GM13976 (cell line): ENCODE measurements around the gene SNPH.

Experiments used
- DNase-seq: peaks from one replicate; pipeline ENCODE4 v3.0.0; 2012; ENCODE audit warnings: low spot score
- in situ Hi-C: fragments of 300-500 bp; cut with MboI; formaldehyde crosslinking; loops from one replicate; pipeline ENCODE4 v1.12.0; 2022; ENCODE audit warnings: low sequenced_read_pairs, mixed read lengths, inconsistent platforms; ENCODE audit not compliant: unreplicated experiment
- TF ChIP-seq, protein P1 (sequence below): IDR thresholded peaks from 2 replicates; pipeline ENCODE4 v1.5.1; 2012; ENCODE audit warnings: borderline replicate concordance, mild to moderate bottlenecking; ENCODE audit not compliant: insufficient read depth; ENCODE audit errors: extremely low read depth, missing control alignments, control extremely low read depth

SNPH gene

DNA sequence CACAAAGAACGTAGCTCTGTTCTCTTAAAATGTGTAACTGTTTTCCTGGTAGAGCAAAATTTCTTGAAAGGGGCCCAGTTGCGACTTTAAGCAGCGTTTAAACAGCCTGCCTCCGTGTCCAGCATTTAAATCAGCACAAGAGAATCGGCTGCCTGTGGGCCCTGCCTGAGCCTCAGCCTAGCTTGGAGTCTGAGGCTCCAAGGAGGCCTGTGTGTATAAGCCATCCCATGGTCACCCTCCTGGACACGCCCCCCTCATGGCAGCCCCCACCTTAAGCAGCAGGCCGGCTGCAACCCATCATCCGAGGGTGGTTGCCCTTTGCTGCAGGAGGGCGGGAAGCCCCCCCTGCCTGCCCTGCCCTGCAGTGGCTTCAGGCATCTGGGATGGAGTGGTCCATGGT, 44.0 kb downstream of the SNPH start:
- no peak for DNase-seq
- in situ Hi-C loops = loop anchor here (10.0 kb wide), 1 partner anchor 135 kb away; no protein-coding TSS in a partner anchor

DNA sequence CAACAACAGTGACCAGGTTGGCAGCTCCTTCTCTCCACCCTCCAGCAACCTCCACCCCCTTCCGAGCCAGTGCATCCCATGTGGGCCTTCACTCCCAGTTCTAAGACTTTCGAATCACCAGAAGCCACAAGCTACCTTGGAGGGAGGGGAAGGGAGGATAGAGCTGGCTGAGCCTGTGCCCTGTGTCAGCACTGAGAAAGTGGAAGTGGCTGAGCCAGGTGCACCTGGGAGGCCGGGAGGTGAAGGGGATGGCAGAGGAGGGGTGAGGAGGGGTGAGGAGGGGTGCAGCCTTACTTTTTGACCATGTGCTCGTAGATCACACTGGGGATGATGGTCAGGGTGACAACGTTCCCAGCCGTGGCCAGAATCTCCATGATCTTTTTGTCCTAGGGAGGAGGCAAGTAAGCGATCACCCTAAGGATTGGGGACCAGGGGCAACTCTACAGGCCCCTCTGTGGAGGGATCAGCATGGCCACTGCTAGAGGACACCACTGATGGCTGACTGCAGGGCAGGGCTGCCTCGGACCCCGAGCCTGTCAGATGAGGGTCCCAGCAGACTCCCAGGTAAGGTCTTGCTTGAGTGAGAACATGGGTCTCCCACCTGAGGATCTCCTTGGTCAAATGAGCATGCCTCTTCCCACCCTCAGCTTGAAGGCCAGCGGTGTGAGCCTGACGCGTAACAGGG, 44.6 kb downstream of the SNPH start:
- TF ChIP-seq, protein P1, sequence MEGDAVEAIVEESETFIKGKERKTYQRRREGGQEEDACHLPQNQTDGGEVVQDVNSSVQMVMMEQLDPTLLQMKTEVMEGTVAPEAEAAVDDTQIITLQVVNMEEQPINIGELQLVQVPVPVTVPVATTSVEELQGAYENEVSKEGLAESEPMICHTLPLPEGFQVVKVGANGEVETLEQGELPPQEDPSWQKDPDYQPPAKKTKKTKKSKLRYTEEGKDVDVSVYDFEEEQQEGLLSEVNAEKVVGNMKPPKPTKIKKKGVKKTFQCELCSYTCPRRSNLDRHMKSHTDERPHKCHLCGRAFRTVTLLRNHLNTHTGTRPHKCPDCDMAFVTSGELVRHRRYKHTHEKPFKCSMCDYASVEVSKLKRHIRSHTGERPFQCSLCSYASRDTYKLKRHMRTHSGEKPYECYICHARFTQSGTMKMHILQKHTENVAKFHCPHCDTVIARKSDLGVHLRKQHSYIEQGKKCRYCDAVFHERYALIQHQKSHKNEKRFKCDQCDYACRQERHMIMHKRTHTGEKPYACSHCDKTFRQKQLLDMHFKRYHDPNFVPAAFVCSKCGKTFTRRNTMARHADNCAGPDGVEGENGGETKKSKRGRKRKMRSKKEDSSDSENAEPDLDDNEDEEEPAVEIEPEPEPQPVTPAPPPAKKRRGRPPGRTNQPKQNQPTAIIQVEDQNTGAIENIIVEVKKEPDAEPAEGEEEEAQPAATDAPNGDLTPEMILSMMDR = no peak
- in situ Hi-C loops = loop anchor here (10.0 kb wide), 1 partner anchor 134 kb away; no protein-coding TSS in a partner anchor
- no peak for DNase-seq

More for the DNA sequence above, 44.0 kb downstream of the SNPH start:
- TF ChIP-seq, protein P1 = no peak

DNA sequence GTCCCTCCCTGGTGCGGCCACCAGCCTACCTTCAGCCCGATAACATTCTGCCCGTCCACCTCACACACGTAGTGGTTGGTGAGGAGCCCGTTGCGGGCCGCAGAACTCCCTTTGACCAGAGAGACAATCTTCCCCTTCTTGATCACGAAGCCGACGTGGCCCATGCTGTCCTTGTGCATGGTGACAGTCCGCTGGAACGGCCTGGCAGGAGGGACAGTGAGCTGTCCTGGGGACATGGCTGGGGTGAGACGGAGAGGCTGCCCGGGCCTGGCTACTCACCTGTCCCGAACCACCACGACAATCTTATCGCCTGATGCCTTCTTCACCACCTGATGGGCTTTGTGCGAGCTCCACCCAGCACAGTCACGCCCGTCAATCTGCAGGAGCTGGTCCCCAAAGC, 46.2 kb downstream of the SNPH start:
- TF ChIP-seq, protein P1 = no peak
- in situ Hi-C loops = loop anchor here (10.0 kb wide), 1 partner anchor 132 kb away; no protein-coding TSS in a partner anchor
- DNase-seq = no peak

DNA sequence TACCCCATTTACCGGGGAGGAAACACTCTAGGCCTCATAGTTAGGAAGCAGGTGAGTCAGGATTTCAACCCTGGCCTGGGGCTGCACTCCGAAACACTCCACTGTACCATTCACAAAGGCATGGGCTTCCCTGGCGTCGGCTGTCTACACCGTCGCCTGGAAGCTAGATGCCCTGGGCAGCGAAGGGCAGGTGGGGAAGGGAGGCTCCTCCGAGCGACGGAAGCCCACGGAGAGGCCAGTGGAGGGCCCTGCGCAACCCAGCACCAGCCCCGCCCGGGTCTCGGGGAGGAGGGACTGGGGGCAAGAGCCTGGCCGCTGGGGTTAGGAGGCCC, 46.8 kb downstream of the SNPH start:
- no peak for DNase-seq
- in situ Hi-C loops = loop anchor here (10.0 kb wide), 1 partner anchor 132 kb away; no protein-coding TSS in a partner anchor
- TF ChIP-seq, protein P1 = no peak

DNA sequence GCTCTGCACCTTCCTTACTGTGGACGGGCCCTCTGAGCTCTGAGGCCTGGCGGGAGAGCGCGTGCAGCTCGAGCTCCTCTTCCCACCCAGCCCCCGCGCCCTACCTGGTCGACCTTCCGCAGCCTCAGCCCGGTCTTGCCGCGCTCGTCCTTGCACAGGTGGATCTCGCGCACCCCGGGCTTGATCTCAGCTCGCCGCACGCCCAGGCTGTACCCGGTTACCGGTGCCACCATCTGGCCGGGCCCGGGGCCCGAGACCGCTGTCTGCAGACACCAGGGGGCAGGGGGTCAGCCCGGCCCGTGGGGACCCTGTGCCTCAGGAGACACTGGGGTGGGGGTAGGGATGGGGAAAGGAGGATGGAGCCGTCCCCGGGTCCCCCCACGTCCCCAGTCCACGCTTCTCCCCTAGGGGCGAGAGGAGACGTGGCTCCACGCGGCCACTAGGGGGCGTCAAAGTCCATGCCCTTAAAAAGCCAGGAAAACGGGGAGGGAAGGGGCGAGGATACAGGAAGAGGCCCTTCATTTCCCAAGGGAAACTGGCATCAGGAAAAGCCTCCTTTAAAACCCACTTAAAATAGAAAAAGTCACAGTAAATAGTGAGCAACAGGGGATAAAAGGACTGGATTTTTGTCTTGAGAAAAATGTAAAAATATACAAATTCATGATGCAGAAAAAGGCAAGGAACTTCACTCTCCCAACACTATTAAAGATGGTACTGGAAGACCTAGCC, 47.3 kb downstream of the SNPH start:
- TF ChIP-seq, protein P1 = peak; percentile 79
- peak; percentile 85 for DNase-seq
- in situ Hi-C loops = loop anchor here (10.0 kb wide), 1 partner anchor 131 kb away; no protein-coding TSS in a partner anchor

DNA sequence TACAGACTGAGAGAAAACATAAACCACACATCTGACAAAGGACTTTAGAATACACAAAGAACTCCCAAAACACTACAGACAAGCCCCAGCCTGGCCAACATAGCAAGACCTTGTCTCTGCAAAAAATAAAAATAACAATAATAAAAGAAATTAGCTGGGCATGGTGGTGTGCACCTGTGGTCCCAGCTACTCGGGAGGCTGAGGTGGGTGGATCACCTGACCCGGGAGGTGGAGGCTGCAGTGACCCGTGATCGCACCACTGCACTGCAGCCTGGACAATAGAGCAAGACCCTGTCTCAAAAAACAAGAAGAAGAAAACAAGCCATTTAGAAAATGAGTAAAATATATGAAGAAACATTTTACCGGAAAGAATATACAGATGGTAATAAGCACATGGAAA, 49.7 kb downstream of the SNPH start:
- in situ Hi-C loops = loop anchor here (10.0 kb wide), 1 partner anchor 129 kb away; no protein-coding TSS in a partner anchor
- TF ChIP-seq, protein P1 = no peak
- no peak for DNase-seq
